Tracheal epithelial cell (primary cell): Measurements from ENCODE around the gene OR52W1. TPM values are rescaled to one million over a fixed set of nuclear protein-coding genes. Genes with fewer than 3 reads are reported as not detected.

Experiments used
- total RNA-seq: library from RNA; depleted of rRNA; stranded (reverse); fragments of >200 nt; gene quantifications from 2 replicates; pipeline ENCODE4 v1.2.1, GENCODE V29; 2014

OR52W1 gene, protein sequence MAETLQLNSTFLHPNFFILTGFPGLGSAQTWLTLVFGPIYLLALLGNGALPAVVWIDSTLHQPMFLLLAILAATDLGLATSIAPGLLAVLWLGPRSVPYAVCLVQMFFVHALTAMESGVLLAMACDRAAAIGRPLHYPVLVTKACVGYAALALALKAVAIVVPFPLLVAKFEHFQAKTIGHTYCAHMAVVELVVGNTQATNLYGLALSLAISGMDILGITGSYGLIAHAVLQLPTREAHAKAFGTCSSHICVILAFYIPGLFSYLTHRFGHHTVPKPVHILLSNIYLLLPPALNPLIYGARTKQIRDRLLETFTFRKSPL
- total RNA-seq = not detected in 2 replicates

DNA sequence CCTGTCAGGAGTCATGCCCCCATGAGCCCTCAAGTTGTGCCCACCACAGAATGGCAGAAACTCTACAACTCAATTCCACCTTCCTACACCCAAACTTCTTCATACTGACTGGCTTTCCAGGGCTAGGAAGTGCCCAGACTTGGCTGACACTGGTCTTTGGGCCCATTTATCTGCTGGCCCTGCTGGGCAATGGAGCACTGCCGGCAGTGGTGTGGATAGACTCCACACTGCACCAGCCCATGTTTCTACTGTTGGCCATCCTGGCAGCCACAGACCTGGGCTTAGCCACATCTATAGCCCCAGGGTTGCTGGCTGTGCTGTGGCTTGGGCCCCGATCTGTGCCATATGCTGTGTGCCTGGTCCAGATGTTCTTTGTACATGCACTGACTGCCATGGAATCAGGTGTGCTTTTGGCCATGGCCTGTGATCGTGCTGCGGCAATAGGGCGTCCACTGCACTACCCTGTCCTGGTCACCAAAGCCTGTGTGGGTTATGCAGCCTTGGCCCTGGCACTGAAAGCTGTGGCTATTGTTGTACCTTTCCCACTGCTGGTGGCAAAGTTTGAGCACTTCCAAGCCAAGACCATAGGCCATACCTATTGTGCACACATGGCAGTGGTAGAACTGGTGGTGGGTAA, at the start of gene OR52W1:
OR52W1 (plus strand) TSS at position 51 of the 637 bp plus-strand sequence; CDS start at position 51, 0 bp downstream.

DNA sequence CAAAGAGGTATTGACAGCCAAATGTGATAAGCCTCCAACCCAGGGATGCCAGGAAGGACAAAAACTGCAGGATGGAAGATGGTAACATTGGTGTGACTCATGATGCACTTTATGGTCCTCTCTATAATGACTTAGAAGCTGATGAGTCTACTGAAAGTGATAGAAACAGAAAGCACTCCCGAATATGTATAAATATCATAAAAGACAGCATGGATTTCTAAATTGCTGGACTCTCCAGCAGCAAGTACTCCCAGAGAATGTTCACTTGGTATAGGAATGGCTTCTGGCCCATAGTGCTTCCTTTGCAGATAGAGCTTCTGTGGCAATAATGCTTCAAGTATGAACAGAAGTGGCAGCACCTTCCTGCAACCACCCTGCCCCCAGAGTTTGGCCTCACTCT, 28.8 kb upstream of the OR52W1 start, which contains the start of gene OR52B2:
OR52B2 (minus strand) TSS at position 101 of the 400 bp plus-strand sequence; CDS start at position 101, 0 bp downstream.

DNA sequence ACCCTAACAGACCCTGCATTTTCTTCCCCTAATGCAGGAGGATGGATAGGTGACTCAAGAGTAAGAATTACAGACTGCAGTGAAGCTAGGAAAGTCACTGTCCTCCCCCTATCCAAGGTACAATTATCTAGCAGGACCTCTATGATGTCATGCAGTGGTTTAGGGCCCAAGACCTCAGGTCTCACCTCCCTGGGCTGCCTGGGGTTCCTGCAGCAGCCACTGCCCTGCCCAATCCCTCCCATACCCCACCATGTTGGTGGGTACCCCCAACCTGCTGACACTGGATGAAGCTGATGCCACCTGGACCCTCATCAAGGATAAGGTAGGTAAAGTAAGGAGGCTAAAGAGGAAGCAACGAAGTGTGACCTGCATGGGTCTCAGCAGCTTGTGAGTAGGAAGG, 6.3 kb downstream of the OR52W1 start, which contains the start of gene C11orf42:
C11orf42 (plus strand) TSS at position 192 of the 400 bp plus-strand sequence; CDS start at position 251, 59 bp downstream.

DNA sequence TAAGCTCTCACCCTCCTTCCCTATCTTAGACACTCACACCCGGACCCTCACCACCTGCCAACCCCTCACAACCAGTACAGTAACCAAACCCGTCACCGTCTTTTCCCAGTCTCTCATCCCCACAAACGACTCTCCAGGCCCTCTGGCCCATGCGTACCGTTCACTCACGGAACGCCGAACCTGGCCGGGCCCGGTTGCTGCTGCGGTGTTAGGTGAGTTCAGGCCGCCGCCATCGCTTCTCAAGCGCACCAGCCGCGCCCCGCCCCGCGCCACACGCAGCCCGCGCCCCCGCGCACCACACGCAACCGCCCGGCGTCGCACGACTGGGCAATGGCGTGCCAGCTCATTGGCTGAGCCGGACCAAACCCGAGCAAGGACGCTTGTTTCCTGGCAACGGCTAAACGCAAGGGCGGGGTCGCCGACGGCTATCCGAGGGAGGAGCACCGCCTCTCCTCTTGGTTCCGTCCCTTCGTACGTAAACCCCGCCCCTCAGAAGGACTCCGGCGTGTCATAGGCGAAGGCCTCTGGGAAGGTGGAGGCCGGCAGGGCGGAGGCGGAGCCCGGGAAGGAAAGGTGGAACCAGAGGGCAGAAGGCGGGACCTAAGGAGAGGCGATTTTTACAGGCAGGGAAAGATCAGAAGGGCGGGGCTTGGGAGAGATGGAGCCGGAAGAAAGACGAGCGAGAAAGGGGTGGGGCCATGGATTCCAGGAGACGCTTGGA, 35.5 kb downstream of the OR52W1 start, which contains the start of gene FHIP1B:
FHIP1B (minus strand) TSS at position 250 of the 721 bp plus-strand sequence. CDS start 10,120 bp downstream, outside the sequence.

DNA sequence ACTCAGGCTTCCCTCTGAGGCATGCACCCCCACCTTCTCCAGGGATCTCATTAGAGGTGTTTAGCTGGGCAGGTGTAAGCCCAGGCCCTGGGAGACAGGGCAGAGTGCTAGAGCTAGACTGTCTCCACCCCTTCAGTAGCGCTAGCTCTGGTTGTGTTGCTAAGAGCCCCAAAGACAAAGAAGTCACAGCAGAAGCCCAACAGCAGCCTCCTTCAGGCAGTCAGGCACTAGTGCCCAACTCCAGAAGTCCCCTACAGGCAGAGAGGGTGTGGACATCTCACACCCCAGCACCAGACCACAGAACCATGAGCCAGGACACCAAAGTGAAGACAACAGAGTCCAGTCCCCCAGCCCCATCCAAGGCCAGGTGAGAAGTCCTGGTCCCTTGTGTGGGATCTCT, 39.9 kb downstream of the OR52W1 start, which contains the start of gene CNGA4:
CNGA4 (plus strand) TSS at position 188 of the 400 bp plus-strand sequence; CDS start at position 306, 118 bp downstream.

Other genes with a start within 250 kb of the OR52W1 start
- gene OR56A5, start 230.7 kb upstream of the OR52W1 start, total RNA-seq = not detected in 2 replicates
- gene OR52L1, start 212.2 kb upstream of the OR52W1 start, total RNA-seq = not detected in 2 replicates
- not detected in 2 replicates for gene OR56A4, start 192.3 kb upstream of the OR52W1 start, total RNA-seq
- gene OR56A1, start 168.5 kb upstream of the OR52W1 start, total RNA-seq = not detected in 2 replicates
- not detected in 2 replicates for gene OR56B4, start 91.5 kb upstream of the OR52W1 start, total RNA-seq
- gene OR52B2, start 28.9 kb upstream of the OR52W1 start, total RNA-seq = not detected in 2 replicates
- not detected in 2 replicates for gene C11orf42, start 6.3 kb downstream of the OR52W1 start, total RNA-seq
- gene FHIP1B, start 35.4 kb downstream of the OR52W1 start, total RNA-seq = 8.9 and 10.2 TPM in 2 replicates
- 0.64 TPM in 1 of 2 replicates, not detected in the other for gene CNGA4, start 39.9 kb downstream of the OR52W1 start, total RNA-seq
- gene CCKBR, start 60.6 kb downstream of the OR52W1 start, total RNA-seq = not detected in 2 replicates
- gene CAVIN3, start 121.3 kb downstream of the OR52W1 start, total RNA-seq = 39.2 and 50.1 TPM in 2 replicates
- 3.0 and 3.4 TPM in 2 replicates for gene SMPD1, start 191.2 kb downstream of the OR52W1 start, total RNA-seq
- gene APBB1, start 219.9 kb downstream of the OR52W1 start, total RNA-seq = 5.3 and 10.6 TPM in 2 replicates
- gene HPX, start 241.8 kb downstream of the OR52W1 start, total RNA-seq = 0.85 TPM in 1 of 2 replicates, not detected in the other